GM18519 (cell line): ENCODE data around the gene MMUT.
"Not testable (repeated sequence)": the region's sequence is repeated elsewhere in the genome, so short reads cannot be mapped to it uniquely, and the experiment has no call there.

Source experiments
- ATAC-seq: cut with Tn5 transposase; IDR thresholded peaks from one replicate; pipeline ENCODE4 v1.9.1; 2021; ENCODE audit warnings: mild to moderate bottlenecking, moderate library complexity; ENCODE audit not compliant: unreplicated experiment, low FRiP score

The MMUT gene

DNA sequence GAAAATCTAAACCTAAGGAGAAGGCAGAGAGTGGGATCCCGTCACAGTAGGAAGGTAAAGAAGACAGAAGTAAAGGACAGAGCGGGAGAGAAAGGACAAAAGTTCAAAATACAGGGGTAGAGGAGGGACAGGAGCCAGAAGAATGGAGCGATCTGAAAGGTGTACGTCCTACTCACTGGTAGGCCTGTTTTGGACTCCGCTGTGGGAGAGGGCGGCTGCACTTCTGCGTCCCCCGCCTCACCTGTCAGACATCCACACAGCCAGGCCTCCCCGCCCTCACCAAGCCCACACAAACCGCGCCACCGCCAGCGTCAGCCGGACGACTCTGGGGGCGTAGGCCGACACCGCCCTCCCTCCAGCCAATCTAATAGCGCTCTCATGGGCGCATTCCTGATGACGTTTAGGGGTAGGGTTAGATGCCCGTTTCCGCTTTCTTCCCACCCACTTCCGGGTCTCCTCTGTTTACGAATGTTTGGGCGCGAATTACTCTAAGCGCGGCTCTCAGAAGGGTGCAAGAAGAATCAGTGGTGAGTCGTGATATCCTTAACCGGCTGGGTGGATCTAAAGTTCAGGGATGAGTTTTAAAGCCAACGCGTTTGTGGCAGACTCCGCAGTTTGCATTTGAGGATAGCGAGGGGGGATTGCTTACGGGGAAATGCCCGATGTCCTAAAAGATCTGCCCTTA is at the start of gene MMUT, which contains the start of gene CENPQ:
Gene MMUT, minus strand, starts transcription at position 327 of the 685 bp plus-strand sequence. CDS start 3,787 bp downstream, outside the sequence.
Gene CENPQ, plus strand, starts transcription at position 444 of the 685 bp plus-strand sequence. CDS start 6,807 bp downstream, outside the sequence.
- peak; percentile 94 for ATAC-seq

DNA sequence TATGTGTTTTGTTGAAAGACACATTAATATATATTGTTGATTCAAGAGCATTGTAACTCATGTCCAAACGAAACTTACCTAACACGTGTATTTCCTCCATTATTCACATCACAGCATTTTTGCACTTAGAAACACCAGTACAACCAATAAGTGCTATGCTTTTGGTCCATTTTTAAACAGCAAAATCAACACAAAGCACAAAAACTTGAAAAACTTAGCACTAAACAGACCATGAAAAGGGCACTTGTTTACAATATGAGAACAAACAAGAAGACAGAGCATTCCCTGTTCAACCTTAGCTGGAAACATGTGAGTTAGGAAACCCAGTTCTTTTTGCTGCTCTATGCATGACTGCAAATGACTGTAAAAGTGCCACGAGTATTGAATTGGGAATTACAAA is 46.3 kb upstream of the MMUT start:
- ATAC-seq = no peak

DNA sequence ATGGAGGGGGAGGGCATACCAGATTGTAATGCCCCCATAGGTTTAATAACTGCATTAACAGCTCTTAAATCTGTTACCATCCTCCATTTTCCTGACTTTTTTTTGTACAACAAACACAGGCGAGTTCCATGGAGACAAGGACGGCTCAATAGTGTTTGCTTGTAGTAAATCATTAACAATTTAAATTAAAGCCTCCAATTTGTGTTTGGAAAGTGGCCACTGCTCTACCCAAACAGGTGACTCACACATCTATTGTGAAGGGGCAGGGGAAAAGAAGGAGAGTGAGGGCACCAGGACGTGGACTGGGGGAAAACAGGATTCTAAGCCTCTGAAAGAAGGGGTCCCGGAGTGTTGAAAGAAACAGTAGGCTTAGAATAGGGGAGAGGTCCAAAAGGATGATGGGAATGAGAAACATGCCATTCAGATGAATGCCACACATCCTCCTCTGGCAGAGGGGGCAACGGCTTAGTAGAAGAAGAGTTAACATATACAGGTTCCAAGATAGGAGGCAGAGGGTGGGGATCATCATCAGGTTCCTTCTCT is 43.6 kb upstream of the MMUT start:
- ATAC-seq = no peak

DNA sequence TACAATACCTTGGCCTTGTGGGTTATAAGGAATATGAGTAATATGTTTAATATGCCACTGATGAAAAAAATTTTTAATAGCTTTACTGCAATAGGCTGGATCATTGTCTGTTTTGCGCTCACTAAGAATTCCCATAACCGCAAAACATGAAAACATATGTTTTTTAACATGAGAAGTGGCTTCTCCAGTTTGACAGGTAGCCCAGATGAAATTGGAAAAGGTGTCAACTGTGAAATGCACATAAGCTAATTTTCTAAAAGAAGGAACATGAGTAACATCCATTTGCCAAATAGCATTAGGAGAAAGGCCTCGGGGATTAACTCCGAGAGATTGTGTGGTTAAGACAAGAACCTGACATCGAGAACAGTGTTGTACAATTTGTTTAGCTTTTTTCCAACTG is 41.6 kb upstream of the MMUT start:
- ATAC-seq = no peak

DNA sequence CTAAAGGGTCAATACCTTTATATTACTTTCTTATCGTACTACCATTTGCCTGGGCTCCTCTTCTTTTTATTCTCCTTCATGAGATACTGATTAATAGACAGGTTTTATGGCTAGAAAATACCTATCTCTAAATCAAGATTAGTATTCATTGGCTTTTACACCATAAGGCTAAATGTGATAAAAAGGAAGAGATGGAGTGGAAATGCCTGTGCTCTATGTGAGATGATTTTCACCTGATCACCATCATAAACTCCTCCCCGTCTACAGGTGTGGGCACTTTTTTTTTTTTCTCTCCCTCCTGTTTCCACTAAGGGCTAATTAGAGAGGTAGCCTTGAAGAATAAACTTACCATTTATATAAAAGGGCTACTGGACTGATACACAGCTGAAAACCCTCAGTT is 36.6 kb upstream of the MMUT start, which contains the start of gene GLYATL3:
Gene GLYATL3, plus strand, starts transcription at position 301 of the 400 bp plus-strand sequence. CDS start 12,068 bp downstream, outside the sequence.
- no peak for ATAC-seq

DNA sequence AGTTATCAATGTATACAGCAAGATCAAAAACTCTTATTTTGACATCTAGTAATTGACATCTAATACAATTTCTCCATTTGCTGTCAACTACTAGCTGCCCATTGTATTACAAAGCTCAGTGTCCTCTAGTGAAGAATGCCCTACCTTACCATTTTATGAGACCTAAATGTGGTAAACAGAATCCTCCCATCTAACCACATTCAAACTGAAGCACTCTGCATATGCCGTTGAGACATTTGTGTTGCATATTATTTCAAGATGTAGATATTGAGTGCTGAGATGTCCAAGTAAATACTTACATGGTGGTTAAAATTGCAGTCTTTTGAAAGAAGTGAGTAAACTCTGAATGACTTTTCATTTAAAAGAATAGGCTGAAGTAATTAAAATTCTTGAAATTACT is 36.1 kb upstream of the MMUT start:
- no peak for ATAC-seq

DNA sequence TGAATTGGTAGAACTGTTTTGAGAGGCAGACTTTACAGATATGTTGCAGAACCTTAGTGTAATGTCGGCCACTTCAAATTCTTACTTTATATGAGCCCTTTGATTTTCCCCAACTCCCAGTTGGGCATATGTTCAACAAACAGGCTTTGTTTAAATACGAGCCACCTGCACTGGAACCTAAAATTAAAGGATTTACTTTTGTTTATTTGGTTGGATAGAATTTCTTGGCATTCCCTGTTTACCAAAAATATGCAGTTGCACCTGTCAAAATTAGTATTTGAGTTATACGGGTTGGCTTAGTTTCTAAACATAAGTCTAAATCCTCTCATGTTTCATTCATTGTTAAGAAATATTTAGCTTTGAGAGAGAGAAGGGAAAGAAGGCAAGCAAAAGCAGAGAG is 34.3 kb upstream of the MMUT start:
- no peak for ATAC-seq

DNA sequence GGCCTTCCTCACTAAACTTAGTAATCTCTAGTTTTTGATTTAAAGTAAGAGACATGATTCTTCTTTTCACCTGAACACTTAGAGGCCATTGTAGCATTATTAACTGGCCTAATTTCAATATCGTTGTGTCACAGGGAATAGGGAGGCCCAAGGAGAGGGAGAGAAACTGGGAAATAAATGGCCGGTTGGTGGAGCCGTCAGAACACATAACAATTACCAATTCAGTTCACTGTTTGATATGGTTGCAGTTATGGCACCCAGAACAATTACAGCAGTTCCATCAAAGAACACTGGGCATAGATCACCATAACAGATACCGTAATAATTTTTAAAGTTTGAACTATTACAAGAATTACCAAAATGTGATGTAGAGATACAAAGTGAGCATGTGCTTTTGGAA is 27.6 kb upstream of the MMUT start:
- no peak for ATAC-seq

DNA sequence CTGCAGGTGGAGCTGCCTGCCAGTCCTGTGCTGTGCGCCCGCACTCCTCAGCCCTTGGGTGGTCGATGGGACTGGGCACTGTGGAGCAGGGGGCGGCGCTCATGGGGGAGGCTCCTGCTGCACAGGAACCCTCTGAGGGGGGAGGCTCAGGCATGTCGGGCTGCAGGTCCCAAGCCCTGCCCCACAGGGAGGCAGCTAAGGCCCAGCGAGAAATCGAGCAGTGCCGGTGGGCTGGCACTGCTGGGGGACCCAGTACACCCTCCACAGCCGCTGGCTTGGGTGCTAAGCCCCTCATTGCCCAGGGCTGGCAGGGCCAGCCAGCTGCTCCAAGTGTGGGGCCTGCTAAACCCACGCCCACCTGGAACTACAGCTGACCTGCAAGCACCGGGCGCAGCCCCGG is 20.3 kb upstream of the MMUT start:
- ATAC-seq = not testable (repeated sequence)

DNA sequence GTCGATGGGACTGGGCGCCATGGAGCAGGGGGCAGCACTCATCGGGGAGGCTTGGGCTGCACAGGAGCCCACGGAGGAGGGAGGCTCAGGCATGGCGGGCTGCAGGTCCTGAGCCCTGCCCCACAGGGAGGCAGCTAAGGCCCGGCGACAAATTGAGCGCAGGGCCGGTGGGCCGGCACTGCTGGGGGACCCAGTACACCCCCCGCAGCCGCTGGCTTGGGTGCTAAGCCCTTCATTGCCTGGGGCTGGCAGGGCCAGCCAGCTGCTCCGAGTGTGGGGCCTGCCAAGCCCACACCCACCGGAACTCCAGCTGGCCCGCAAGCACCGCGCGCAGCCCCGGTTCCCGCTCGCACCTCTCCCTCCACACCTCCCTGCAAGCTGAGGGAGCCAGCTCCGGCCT is 18.8 kb upstream of the MMUT start:
- not testable (repeated sequence) for ATAC-seq

DNA sequence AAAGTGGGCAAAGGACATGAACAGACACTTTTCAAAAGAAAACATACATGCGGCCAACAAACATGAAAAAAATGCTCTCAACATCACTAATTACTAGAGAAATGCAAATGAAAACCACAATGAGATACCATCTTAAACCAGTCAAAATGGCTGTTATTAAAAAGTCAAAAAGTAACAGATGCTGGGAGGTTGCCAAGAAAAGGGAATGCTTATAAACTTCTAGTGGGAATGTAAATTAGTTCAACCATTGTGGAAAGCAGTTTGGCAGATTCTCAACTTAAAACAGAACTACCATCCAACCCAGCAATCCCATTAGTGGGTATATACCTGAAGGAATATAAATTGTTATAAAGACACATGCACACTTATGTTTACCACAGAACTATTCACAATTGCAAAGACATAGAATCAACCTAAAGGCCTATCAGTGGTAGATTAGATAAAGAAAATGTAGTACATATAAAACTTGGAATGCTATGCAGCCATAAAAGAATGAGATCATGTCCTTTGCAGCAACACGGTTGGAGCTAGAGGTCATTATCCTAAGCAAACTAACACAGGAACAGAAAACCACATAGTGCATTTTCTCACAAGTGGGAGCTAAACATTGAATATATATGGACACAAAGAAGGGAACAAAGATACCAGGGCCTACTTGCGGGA is 16.4 kb upstream of the MMUT start:
- ATAC-seq = no peak

DNA sequence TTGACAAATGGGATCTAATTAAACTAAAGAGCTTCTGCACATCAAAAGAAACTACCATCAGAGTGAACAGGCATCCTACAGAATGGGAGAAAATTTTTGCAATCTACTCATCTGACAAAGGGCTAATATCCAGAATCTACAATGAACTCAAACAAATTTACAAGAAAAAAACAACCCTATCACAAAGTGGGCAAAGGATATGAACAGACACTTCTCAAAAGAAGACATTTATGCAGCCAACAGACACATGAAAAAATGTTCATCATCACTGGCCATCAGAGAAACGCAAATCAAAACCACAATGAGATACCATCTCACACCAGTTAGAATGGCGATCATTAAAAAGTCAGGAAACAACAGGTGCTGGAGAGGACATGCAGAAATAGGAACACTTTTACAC is 13.5 kb upstream of the MMUT start:
- ATAC-seq = not testable (repeated sequence)

DNA sequence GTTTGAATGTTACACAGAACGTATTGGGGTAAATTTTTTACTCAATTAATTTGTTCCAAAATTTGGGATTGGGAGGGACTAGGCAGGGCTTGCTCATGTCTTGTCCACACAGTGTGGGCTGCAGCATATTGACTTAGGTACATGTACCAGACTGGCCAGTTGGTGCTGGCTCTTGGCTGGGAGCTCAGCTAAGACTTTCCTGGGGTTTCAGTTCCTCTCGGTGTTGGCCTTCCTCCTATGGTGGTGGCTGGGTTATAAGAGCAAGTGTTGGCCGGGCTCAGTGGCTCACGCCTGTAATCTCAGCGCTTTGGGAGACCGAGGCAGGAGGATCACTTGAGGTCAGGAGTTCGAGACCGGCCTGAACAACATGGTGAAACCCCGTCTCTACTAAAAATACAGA is 5.0 kb upstream of the MMUT start:
- no peak for ATAC-seq

DNA sequence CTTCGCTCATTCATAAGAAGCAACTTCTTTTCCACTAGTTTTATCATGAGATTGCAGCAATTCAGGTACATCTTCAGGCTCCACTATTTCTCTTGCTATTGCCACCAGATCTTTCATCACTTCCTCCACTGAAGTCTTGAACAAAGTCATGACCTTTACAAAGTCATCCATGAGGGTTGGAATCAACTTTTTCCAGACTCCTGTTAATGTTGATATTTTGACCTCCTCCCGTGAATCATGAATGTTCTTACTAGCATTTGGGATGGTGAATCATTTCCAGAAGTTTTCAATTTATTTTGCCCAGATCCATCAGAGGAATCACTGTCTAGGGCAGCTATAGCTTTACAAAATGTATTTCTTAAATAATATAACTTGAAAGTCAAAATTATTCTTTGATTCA is 1.6 kb upstream of the MMUT start:
- ATAC-seq = no peak

DNA sequence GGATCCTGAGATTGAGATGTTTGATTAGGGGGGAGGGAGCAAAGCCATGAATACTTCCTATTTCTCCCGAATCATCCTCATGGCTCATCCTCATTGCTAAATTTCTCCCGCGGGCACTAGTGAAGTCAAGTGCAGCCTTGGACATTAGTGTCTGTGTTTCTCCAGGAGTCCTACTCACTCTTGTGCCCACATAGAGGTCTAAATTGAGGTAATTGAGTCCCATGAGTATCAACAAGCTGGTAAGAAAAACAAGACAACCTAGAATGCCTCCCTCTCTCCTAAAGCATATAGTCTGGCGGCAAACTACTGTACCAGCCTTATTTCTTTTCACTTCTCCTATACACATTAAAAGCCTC is 537 bp upstream of the MMUT start:
- ATAC-seq = no peak

DNA sequence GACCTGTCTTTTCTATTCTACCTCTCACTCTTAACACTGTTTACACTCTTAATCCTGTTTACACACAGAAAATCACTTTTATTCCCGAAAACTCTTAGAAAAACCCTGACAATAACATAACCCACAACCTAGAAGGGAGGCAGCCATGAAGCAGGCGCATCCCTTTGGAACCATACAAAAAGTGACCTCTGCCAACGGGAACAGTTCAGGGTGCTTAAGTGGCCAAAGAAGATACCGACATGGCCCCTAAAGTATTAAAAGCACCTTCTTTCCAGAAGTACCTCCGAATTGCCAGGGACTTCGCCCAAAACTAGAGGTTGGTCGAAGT is 490 bp downstream of the MMUT start:
- peak; percentile 1 for ATAC-seq

DNA sequence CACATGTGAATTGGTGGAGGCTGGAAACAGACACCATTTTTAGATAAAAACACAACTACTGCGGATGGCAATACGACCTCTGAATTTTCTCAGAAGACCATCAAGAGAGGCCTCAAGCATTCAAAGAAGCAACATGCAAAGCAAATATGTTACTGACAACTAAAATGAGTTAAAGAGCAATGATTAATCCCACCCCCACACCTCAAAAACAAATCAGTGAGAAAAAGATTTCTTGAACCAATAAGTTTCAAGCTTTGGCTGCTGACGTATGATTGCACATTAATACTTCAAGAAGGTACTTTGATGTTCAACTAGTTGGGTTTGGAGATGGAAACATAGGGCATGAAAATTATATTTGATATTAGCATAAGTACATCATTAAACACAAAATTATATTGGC is 982 bp downstream of the MMUT start:
- ATAC-seq = no peak

DNA sequence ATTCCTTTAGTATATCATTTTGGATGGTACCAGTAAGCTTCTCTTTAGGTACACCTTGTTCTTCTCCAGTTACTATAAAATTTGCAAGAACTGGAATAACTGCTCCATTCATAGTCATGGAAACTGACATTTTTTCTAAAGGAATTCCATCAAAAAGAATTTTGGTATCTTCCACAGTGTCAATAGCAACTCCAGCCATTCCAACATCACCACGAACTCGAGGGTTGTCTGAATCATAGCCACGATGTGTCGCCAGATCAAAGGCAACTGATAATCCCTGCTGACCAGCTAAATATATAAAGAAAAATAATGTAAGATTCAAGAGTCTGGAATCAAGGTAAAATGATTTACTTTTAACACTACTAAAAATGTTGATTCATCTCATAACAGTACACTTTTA is 5.3 kb downstream of the MMUT start:
- no peak for ATAC-seq

DNA sequence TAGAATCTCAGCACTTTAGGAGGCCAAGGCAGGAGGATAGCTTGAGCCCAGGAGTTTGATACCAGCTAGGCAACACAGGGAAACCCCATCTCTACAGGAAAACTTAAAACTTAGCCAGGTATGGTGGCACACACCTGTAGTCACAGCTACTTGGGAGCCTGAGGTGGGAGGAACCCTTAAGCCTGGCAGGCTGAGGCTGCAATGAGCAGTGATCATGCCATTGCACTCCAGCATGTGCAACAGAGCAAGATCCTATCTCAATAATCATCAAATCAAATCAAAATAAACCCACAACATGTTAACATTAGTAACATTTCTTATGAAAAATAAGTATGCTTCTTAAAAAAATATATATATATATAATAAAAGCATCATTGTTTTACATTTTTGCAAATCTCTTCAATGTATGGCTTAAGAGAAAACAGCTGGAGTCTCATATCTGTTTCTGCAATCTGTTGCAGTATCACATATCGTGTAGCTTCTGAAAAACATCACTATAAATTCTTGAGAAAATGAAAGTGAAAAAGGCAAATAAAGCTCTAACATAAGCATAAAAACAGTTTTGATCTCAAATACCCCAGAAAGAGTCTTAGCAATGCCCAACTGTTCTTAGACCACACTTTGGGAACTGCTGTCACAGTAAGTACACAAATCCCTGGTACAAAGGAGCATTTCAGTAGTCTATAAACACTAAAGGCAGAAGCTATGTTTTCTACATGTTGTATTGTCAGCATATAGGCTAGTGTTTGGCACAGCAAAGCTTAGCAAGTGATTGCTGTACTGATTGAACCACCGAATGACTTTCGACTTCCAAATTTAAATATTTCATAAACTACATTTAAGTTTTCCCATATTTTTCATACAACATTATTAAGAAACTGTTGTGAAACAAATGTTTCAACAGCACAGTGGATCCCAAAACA is 8.0 kb downstream of the MMUT start:
- peak; percentile 46 for ATAC-seq

DNA sequence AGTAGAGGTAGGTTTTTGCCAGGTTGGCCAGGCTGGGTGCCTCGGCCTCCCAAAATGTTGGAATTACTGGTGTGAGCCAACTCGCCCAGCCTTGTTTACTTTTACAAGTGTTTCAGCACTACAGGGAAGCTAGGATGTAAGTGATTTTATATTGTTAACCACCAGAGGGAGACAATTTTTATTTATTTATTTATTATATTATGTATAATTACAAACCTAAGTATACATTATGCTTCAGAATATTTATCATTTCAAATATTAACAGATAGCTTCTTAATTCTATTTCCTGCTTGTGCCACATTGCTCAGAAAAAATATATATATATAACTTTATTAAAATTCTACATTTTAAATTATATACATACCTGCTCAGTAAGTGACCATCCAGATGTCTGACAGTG is 9.8 kb downstream of the MMUT start:
- ATAC-seq = no peak

DNA sequence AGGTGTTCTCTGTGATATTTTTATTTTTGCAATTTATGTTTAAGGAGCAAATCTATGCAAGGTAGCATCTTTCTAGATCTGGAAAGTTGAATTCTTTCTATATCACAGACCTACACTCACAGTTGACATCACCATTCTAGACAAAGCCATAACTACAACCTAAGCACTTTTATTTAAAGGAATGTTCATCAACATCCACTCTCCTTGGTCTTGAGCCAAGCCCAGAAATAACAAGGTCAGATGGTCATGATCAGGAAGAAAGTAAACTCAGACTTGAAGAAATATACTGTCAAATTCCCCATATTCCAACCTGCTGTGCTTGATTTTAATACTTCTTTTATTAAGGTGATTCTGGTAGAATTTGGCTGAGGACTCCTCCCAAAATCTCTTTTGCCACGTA is 32.2 kb downstream of the MMUT start:
- ATAC-seq = no peak
